Neuronal stem cell (in vitro differentiated cells): Measurements from ENCODE around the gene TRIM66.

ENCODE experiments used
- DNase-seq: peaks from one replicate; pipeline ENCODE4 v3.0.0-alpha.2; 2013; ENCODE audit warnings: low spot score
- H2AFZ ChIP-seq: one replicate; pipeline ENCODE4 v1.6.1; 2013; ENCODE audit warnings: mild to moderate bottlenecking, low read length, inconsistent platforms
- H2AK5ac ChIP-seq: 2 replicates; pipeline ENCODE4 v1.6.1; 2013; ENCODE audit warnings: low read depth, mild to moderate bottlenecking, inconsistent platforms, low read length, moderate library complexity, mixed read lengths
- H2BK120ac ChIP-seq: 2 replicates; pipeline ENCODE4 v1.6.1; 2013; ENCODE audit warnings: low read depth, mild to moderate bottlenecking, inconsistent platforms, low read length, moderate library complexity, mixed read lengths
- H2BK12ac ChIP-seq: one replicate; pipeline ENCODE4 v1.6.1; 2013; ENCODE audit warnings: low read length, inconsistent platforms
- H2BK15ac ChIP-seq: 2 replicates; pipeline ENCODE4 v1.6.1; 2013; ENCODE audit warnings: mild to moderate bottlenecking, low read length, inconsistent platforms, mixed read lengths
- H2BK5ac ChIP-seq: one replicate; pipeline ENCODE4 v1.6.1; 2013; ENCODE audit warnings: inconsistent platforms, mild to moderate bottlenecking, low read length, moderate library complexity
- H3K14ac ChIP-seq: one replicate; pipeline ENCODE4 v1.6.1; 2013; ENCODE audit warnings: low read length, inconsistent platforms
- H3K18ac ChIP-seq: 2 replicates; pipeline ENCODE4 v1.6.1; 2013; ENCODE audit warnings: low read length, inconsistent platforms
- H3K23ac ChIP-seq: 2 replicates; pipeline ENCODE4 v1.6.1; 2013; ENCODE audit warnings: low read depth, mild to moderate bottlenecking, mixed read lengths, low read length, inconsistent platforms; ENCODE audit not compliant: poor library complexity
- H3K27ac ChIP-seq: replicated peaks from 3 replicates; pipeline ENCODE4 v1.5.1; 2013; ENCODE audit warnings: low read length, inconsistent platforms
- H3K27me3 ChIP-seq, 3 experiments: 2 replicates each; pipeline ENCODE4 v1.6.1; 2013; ENCODE audit warnings: low read length in 3 of 3, mild to moderate bottlenecking in 2 of 3, inconsistent platforms in 1 of 3, low read depth in 1 of 3, mixed read lengths in 1 of 3, moderate library complexity in 1 of 3; ENCODE audit not compliant: control insufficient read depth in 3 of 3, insufficient read depth in 3 of 3
- H3K36me3 ChIP-seq, 2 donors: replicated peaks in 1 of 2; 2 replicates each; pipeline ENCODE4 v1.6.1; 2013; ENCODE audit warnings: low read length in 2 of 2; ENCODE audit not compliant: control insufficient read depth in 2 of 2, insufficient read depth in 2 of 2
- H3K4ac ChIP-seq: 2 replicates; pipeline ENCODE4 v1.6.1; 2013; ENCODE audit warnings: inconsistent platforms, mild to moderate bottlenecking, low read length, moderate library complexity
- H3K4me1 ChIP-seq, 2 donors: 1 replicate in 1 of 2; 2 replicates in 1 of 2; pipeline ENCODE4 v1.6.1; 2013; ENCODE audit warnings: low read length in 2 of 2, low read depth in 1 of 2; ENCODE audit not compliant: control insufficient read depth in 2 of 2, insufficient read depth in 1 of 2
- H3K4me2 ChIP-seq: one replicate; pipeline ENCODE4 v1.6.1; 2013; ENCODE audit warnings: mild to moderate bottlenecking, low read length, inconsistent platforms; ENCODE audit not compliant: insufficient read depth, poor library complexity, severe bottlenecking
- H3K4me3 ChIP-seq, 2 donors: 2 replicates each; pipeline ENCODE4 v1.5.1; 2013; ENCODE audit warnings: low read length in 2 of 2, mild to moderate bottlenecking in 2 of 2, inconsistent platforms in 1 of 2, moderate library complexity in 1 of 2
- H3K79me1 ChIP-seq: one replicate; pipeline ENCODE4 v1.6.1; 2013; ENCODE audit warnings: low read depth, mild to moderate bottlenecking, inconsistent platforms, low read length, moderate library complexity
- H3K9ac ChIP-seq: one replicate; pipeline ENCODE4 v1.6.1; 2013; ENCODE audit warnings: mild to moderate bottlenecking, low read depth, low read length, inconsistent platforms; ENCODE audit not compliant: poor library complexity
- H3K9me3 ChIP-seq, 2 donors: replicated peaks in 1 of 2; 2 replicates each; pipeline versions ENCODE3 to v1.6.1; 2013; ENCODE audit warnings: low read length in 2 of 2, mild to moderate bottlenecking in 2 of 2, inconsistent platforms in 1 of 2, low read depth in 1 of 2, mixed read lengths in 1 of 2, moderate library complexity in 1 of 2; ENCODE audit not compliant: control insufficient read depth in 2 of 2, insufficient read depth in 1 of 2
- H4K8ac ChIP-seq: one replicate; pipeline ENCODE4 v1.6.1; 2013; ENCODE audit warnings: low read depth, mild to moderate bottlenecking, inconsistent platforms, low read length, moderate library complexity
- H4K91ac ChIP-seq: one replicate; pipeline ENCODE4 v1.6.1; 2013; ENCODE audit warnings: low read length, low read depth, mild to moderate bottlenecking, inconsistent platforms; ENCODE audit not compliant: poor library complexity
- WGBS, 2 donors: extraction: QIAGEN DNeasy Blood & Tissue Kit; methylation state at CpG; one replicate each; pipeline ENCODE4 v1.1.7; 2013; ENCODE audit warnings: missing lambda C conversion rate in 2 of 2, mixed read lengths in 1 of 2; ENCODE audit not compliant: insufficient read length in 2 of 2, insufficient replicate concordance in 1 of 2; ENCODE audit errors: extremely low coverage in 2 of 2; 5-methylcytosine and 5-hydroxymethylcytosine counted together

The TRIM66 gene

DNA sequence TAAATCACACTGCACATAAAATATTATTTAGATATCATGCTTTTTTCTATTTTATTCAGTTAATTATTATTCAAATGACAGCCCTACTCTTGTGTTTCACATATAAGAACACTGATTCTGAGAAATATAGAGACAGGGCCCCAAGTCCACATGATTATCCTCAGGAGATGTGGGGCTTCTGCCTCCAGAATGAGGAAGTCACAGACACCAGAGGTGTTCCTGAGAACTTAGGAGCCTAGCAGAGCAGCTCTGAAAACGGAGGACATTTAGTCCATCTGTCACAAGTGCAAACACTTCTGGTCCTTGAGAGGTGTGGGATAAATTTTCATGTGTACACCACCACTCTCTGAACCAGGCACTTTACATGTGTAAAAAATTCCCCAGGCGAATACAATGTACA lies 26.2 kb downstream of the TRIM66 start:
- no peak overlapping the region for H3K4me3 ChIP-seq
- H2AFZ ChIP-seq, result no peak overlapping the region
- no peaks in the 10 kb centered on the region for H3K79me1 ChIP-seq
- WGBS, 2 donors, result no CpG with 5 or more reads among the region's 2 CpGs
- no peak overlapping the region for H2BK15ac ChIP-seq
- H2BK5ac ChIP-seq, result no peak overlapping the region
- peaks cover 8 to 9% of the 10 kb centered on the region in 2 donors for H3K4me1 ChIP-seq
- no peak overlapping the region for H3K4ac ChIP-seq
- no peak overlapping the region for H2BK120ac ChIP-seq
- no peak for DNase-seq
- no peak overlapping the region for H4K8ac ChIP-seq
- no peak overlapping the region for H3K9ac ChIP-seq
- no peak overlapping the region for H2AK5ac ChIP-seq
- H3K18ac ChIP-seq, result no peak overlapping the region
- no peaks in the 10 kb centered on the region for H3K36me3 ChIP-seq
- no peak overlapping the region for H4K91ac ChIP-seq
- no peak overlapping the region for H2BK12ac ChIP-seq
- no peak overlapping the region for H3K4me2 ChIP-seq
- H3K14ac ChIP-seq, result no peak overlapping the region
- H3K27me3 ChIP-seq, result no peaks in the 10 kb centered on the region
- H3K23ac ChIP-seq, result no peak overlapping the region
- H3K9me3 ChIP-seq, result no peaks in the 10 kb centered on the region
- no peak overlapping the region for H3K27ac ChIP-seq

DNA sequence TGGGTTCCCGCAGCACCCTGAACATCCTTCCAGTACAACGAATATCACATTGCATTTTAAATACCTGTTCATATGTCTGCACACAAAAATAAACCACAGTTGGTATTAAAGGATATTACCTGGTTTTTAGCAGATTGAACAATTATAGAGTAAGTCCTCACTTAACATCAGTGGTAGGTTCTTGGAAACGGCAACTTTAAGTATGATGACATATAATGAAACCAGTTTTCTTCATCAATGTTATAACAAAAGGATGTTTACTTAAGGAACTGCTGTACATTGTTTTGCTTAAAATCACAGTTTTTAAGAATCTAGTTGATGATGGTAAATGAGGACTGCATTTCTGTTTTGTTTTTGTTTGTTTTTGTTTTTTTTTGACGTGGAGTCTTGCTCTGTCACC lies 28.0 kb downstream of the TRIM66 start:
- Histone ChIP-seq H3K9me3 (no peaks in the 10 kb centered on the region), H3K18ac (no peak overlapping the region), H2AK5ac (no peak overlapping the region), H4K91ac (no peak overlapping the region), H3K79me1 (no peaks in the 10 kb centered on the region), H3K36me3 (no peaks in the 10 kb centered on the region), H3K4me2 (no peak overlapping the region), H2BK5ac (no peak overlapping the region), H3K27ac (no peak overlapping the region), H3K4me1 (peaks cover 9% of the 10 kb centered on the region in 2 donors), H2BK120ac (no peak overlapping the region), H2AFZ (no peak overlapping the region), H3K9ac (no peak overlapping the region), H3K14ac (no peak overlapping the region), H3K4ac (no peak overlapping the region), H3K23ac (no peak overlapping the region), H3K27me3 (no peaks in the 10 kb centered on the region), H2BK12ac (no peak overlapping the region), H3K4me3 (no peak overlapping the region), H4K8ac (no peak overlapping the region), H2BK15ac (no peak overlapping the region)
- DNase-seq, result no peak
- no CpG with 5 or more reads among the region's 4 CpGs for WGBS, 2 donors

DNA sequence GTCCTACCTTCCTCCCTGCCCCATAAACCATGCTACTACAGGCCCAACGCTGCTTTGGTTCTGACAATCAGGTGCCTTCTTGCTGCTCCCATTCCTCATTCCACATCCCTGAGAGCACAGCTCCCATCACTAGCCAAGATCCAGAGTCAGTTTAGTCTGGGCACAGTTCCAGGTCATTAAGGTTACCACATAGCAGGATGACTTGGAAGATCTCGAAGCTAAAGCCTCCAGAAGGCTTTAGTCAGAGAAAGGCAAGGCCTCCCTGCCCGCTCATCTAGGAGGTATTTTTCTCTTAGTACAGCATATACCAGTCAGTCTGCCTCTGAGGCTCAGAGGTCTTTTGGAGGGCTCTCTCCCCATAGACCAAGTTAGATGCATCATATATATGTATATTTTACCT lies 30.3 kb downstream of the TRIM66 start:
- Histone ChIP-seq H3K9me3 (no peaks in the 10 kb centered on the region), H3K27ac (no peak overlapping the region), H3K4ac (no peak overlapping the region), H3K4me3 (no peak overlapping the region), H3K9ac (no peak overlapping the region), H2BK15ac (no peak overlapping the region), H2BK120ac (no peak overlapping the region), H4K91ac (no peak overlapping the region), H2BK5ac (no peak overlapping the region), H4K8ac (no peak overlapping the region), H3K36me3 (peaks cover 0 to 11% of the 10 kb centered on the region in 2 donors), H3K4me1 (peaks cover 3% of the 10 kb centered on the region in 2 donors), H3K23ac (no peak overlapping the region), H3K14ac (no peak overlapping the region), H2BK12ac (no peak overlapping the region), H2AK5ac (no peak overlapping the region), H3K79me1 (no peaks in the 10 kb centered on the region), H3K4me2 (no peak overlapping the region), H2AFZ (no peak overlapping the region), H3K27me3 (no peaks in the 10 kb centered on the region), H3K18ac (no peak overlapping the region)
- no peak for DNase-seq
- WGBS, 2 donors, result no CpG with 5 or more reads among the region's 3 CpGs

DNA sequence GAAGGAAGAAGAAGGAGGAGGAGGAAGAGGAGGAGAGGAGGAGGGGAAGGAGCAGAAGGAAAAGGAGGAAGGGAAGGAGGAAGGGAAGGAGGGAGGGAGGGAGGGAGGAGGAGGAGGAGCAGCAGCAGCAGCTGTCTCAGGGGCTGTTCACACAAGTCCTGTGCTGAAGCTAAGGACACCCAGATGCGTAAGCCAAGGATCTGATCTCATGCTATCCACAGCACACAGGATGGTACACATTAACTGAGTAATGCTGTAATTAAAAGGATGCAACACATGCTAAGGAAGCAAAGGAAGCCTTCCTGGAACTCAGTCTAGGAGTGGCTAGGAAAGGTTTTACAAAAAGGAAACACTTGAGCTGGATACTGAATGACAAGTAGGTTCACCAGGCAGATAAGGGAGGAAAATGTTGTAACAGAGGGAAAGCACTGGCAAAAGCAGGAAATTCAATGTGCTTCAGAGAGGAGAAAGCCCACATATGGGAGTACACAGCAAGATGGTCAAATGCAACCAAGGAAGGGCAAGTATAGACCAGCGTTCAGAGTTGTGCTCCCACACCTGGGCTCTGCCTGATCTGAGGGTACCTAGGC lies 32.0 kb downstream of the TRIM66 start:
- no CpG with 5 or more reads among the region's 2 CpGs for WGBS, 2 donors
- Histone ChIP-seq H2BK5ac (no peak overlapping the region), H3K18ac (no peak overlapping the region), H3K36me3 (peaks cover 0 to 17% of the 10 kb centered on the region in 2 donors), H2AFZ (no peak overlapping the region), H3K79me1 (no peaks in the 10 kb centered on the region), H3K4me2 (no peak overlapping the region), H3K4me3 (no peak overlapping the region), H2AK5ac (no peak overlapping the region), H2BK12ac (no peak overlapping the region), H4K91ac (no peak overlapping the region), H3K27me3 (no peaks in the 10 kb centered on the region), H3K27ac (no peak overlapping the region), H2BK120ac (no peak overlapping the region), H3K9ac (no peak overlapping the region), H3K4me1 (peaks cover 0 to 1% of the 10 kb centered on the region in 2 donors), H2BK15ac (no peak overlapping the region), H3K14ac (no peak overlapping the region), H3K23ac (no peak overlapping the region), H4K8ac (no peak overlapping the region), H3K4ac (no peak overlapping the region), H3K9me3 (no peaks in the 10 kb centered on the region)
- no peak for DNase-seq
